GM21529 (cell line): Measurements from ENCODE around the gene MED12L.

ENCODE experiments used
- ATAC-seq: cut with Tn5 transposase; IDR thresholded peaks from one replicate; pipeline ENCODE4 v1.9.1; 2021; ENCODE audit not compliant: unreplicated experiment

Gene MED12L

DNA sequence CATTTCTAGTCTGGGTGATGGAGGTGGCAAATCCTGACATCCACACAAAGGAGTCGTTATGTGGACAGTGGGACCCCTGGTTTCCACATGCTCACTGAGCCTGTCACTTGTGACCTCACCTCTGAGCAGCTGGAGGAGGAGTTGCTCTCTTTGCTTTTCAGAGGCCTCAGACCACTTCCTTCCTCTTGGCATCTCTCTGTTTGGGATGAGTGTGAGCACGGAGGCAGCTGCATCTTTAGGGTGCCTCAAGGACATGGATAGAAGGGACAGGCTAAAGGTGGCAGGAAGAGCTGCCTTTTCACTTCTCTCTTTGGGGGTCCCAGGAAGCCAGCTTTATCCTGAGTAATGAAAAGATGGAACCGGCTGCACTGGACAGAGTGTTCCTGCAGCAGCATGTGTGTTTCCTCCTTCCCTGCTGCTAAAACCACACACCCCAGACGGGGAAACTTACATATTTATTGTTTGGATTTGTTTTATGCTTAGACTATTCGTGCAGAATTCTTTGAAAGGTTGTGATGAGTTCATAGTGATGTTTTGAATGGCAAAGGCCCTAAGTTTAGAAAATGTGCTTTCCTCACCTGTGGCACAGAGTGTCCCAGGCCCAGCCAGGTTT, 85.8 kb downstream of the MED12L start:
- peak; percentile 66 for ATAC-seq

DNA sequence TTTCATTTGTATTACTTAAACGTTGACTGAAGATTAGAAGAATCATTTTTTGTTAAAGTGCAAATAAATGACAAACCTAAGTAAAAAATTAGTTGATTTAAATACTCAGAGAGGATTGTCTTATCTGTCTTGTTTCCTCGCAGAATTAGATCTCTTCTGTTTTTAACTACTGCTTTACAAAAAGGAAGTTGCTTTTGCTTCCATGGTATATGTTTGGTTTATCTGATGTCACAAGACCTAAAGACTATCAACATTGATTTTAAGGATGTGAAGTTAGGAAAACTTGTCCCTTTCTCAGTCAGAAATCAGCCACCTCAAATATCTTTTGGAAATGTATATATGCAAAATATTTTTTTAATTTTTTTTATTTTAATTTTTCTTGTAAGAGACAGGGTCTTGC, 88.9 kb downstream of the MED12L start:
- ATAC-seq = no peak

- ATAC-seq = no peak
These were observed 90.5 kb downstream of the MED12L start for GRCh38 chr3:151175952-151176351.

GRCh38 chr3:151178208-151178845, 92.9 kb downstream of the MED12L start:
- no peak for ATAC-seq

DNA sequence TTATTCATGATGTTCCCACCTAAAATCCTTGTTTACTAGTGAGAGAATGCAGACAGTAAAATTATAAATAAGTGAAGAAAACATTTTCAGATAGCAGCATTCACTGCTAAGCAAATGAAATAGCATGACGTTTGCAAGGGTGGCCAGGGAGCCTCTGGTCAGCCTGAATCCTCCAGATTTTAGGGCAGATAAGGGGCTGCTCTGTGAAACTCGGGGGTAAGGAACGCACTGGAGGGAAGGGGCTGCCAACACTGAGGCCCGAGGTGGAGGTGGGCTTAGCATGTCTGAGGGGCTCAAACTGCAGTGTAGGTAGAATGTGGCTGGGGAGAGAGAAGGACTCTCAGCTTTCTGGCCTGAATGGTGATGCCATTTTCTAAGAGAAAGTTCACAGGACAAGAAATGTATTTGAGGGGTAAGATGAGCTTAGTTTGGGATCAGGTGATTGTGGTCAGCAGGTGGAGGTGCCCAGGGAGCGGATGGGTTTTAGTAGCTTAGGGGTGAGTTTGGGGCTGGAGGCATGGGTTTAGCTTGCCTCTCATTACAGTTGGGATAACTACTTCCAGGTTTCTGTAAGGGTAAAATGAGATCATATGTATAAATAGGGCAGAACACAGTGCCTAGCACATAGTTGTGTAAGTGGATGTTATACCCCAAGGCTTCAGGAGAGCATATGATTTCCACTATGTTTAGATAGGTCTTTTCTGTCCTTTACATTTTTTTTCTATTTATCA, 97.0 kb downstream of the MED12L start:
- ATAC-seq = no peak

- ATAC-seq = no peak
These were observed 97.8 kb downstream of the MED12L start for GRCh38 chr3:151183265-151183671.

GRCh38 chr3:151191095-151191494, 105.6 kb downstream of the MED12L start:
- no peak for ATAC-seq

GRCh38 chr3:151192545-151192944, 107.1 kb downstream of the MED12L start:
- no peak for ATAC-seq

DNA sequence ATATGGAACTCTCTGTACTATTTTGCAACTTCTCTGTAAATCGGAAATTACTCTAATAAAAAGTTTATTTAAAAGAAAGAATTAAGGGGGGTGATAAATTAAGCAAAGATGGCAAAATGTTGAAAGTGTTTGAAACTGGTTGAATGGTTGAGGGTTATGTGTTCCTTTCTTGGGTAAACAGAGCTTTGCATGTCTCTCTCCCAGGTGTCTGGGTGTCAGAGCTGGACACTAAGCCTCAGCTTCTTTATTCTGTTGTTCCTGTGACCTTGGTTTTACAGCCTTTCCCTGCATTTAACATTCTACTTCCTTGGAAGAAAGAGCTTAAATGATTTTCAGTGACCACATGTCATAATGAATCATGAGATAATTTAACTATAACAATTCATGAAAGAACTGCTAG, 110.4 kb downstream of the MED12L start:
- no peak for ATAC-seq

- ATAC-seq = no peak
These were observed 111.0 kb downstream of the MED12L start for GRCh38 chr3:151196434-151196833.

DNA sequence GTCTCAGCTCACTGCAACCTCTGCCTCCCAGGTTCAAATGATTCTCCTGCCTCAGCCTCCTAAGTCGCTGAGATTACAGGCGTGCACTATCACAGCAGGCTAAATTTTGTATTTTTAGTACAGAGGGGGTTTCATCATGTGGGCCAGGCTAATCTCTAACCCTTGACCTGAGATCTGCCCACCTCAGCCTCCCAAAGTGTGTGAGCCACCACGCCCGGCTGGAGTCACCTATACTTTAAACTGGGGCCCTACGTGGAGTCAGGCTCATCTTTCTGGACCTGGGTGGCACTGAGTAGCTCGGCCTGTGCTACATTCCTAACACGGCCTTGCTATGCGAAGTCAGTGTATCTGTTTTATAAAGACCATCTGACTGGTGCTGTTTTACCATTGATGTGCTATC, 111.8 kb downstream of the MED12L start:
- ATAC-seq = no peak

GRCh38 chr3:151197981-151198767, 112.7 kb downstream of the MED12L start:
- ATAC-seq = no peak

DNA sequence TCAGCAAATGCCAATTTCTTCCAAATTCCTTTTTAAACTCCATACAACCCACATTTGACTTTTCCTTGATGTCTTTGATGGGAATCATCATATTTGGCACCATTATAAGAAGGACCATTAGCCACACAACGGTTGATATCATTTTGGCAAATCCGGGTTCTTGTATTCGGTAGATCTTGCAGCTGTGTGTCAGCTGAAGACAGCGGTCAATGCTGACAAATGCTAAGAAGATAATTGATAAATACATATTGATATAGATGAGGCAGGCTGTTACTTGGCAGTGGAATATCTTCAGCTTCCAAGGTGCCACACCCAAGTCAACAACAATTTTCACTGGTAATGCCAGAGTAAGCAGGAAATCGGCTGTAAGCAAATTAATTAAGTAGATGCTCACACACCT, 113.4 kb downstream of the MED12L start:
- ATAC-seq = no peak

DNA sequence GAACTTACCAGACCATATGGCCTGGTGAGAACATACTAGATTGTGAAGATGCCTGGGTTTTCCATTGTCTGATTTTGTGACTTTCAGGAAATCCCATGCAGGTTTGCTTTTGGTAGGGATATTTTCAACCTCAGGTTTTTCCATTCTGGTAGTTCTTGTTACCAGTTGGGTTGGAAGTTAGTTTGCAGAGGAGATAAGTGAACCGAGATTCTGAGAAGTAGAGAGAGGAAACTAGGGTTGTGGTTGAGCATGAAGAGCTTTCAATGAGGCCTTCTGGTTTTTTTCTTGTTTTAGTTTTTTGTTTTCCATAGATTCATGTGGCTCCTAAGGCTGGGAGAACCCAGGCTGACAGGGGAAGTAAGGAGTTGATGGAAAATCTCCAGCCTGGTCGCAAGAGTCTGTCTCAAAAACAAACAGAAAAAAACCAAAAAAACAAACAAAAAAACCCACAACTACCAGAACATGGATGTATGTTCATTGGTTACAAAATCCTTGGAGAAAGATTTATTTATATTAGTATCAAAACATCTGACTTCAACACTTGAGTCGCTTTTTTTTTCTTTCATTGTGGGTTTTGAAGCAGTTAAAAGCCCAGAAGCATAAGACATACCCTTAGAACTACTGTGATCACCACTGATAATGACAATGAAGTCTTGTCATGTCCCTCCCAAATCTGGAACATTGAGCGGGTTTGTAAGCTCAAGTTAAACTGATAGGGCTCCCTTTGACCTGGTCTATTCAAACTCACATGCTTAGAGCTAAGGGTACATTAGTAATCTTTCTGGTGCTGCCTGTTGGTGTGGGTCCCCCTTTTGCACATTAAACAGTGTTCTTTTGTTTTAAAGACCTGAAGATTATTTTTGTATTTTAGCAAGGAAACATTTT, 114.3 kb downstream of the MED12L start:
- no peak for ATAC-seq

DNA sequence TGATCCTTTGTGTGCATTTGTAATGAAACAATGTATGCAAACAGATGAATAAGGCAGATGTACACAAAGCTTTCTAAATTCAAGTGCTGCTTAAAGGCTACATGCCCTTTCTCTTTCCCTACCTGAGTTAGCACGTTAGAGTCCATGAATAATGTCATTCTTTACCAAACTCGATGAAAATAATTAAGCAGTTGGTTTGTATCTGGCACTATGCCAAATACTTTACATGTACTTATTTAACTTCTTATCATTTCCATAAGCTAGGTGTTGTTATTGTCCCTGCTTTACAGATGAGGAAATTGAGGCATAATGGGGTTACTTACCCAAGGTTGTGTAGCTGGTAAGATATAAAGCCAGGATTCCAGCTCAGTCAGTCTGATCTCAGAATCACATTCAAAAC, 115.1 kb downstream of the MED12L start:
- no peak for ATAC-seq

DNA sequence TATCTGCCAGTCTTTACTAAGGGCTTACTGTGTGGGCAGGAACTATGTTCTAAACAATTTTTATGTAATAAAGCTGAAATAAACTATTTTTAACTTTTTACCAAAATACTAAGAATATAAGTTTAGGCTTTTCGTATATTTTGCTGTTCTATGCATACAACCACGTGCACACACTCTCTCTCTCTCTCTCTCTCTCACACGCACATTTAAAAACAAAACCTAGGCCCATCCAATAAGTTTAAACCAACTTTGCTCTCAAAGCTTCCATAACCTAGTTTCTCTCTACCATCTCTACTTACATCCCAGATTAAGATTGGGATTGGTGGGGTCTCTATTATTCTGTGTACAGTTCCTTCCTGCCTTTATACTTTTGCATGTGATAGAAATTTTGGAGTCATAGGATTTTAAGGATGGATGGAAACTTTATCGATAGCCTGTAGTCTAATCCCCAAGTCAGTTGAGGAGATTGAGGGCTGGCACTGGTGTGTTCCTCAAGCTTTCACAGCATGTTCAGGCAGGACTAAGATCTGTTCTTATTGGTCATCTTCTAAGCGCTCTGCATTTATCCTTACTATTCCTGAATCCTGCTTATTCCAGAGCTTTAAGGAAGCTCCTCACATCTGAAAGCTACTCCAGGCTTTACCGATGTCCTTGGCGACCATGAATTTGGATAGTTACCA, 115.7 kb downstream of the MED12L start:
- ATAC-seq = no peak

DNA sequence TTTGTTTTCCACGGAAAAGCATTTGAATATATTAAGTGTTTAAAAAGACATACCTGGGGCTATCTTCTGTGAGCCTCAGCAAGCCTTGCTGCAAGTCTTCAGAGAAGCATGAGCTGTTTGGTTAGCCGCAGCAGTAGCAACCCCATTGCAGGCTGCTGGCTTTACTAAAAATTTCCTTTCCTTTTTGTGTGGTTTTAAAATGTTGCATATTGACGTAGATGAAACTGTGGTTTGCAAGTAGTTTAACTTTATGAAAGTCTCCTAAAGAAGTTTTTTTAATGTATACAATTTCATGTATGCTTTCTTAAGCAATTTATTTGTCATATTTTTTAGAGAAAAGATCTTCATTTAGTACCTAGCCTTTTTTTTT, 117.6 kb downstream of the MED12L start, which contains the start of gene GPR171:
Gene GPR171, minus strand, starts transcription at position 166 of the 370 bp plus-strand sequence. CDS start 3,830 bp downstream, outside the sequence.
- peak; percentile 94 for ATAC-seq

DNA sequence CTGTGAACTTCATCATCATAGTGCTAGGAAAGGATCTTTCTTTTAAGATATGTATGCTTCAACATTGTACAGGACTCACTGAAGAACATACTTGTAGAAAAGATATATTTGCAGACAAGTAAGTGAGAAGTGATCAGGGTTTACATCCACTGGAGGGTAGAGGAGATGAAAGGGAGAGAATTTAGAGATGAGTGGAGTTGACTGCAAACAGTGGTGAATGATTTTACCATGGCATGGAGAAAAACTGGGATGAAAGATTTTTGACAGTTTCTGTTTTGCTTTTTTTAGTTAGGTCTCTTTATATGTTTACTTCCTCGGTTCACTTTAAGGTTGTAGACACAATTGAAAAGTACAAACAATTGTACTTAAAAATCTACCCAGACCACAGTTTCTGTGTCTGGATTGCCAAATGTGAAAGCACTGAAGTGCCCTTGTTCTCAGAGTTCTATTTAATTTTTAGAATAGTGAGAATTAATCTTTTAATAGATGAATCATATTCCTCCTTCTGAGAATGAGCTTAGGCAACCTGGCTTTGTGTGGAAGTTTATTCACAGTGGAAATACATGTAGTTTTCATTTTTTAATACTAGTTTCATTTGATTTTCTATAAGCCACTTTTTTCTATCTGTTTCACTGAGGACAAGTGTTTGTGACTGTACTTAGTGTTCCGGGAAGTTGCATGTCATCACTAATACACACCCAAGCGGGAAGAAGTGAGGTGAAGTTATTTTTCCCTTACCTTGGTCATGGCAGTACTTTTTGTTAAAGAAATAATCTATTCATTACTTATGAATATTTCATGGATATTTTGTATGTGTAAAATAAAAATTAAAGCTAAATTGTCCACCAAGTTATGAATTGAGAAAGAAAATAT, 119.3 kb downstream of the MED12L start:
- ATAC-seq = no peak

GRCh38 chr3:151205482-151205881, 120.0 kb downstream of the MED12L start:
- no peak for ATAC-seq
